DND-41 (cell line): Measurements from ENCODE around the gene P2RX2.

Experiments
- ATAC-seq: fragments of 200-7000 bp; cut with Tn5 transposase; 3 replicates; pipeline ENCODE4 v1.9.1; 2021; ENCODE audit warnings: low read depth; ENCODE audit not compliant: insufficient read depth
- DNase-seq: peaks from one replicate; pipeline ENCODE4 v3.0.0-alpha.2; 2020
- H2AFZ ChIP-seq: 2 replicates; pipeline ENCODE4 v1.6.0; 2012; ENCODE audit warnings: low read depth, low read length
- H3K27ac ChIP-seq: 2 replicates; pipeline ENCODE4 v1.5.1; 2012; ENCODE audit warnings: low read length, inconsistent platforms
- H3K27me3 ChIP-seq: fragments of 200-600 bp; sonication (generic); 2 replicates; pipeline ENCODE4 v1.6.0; 2012; ENCODE audit warnings: low read length, mild to moderate bottlenecking, inconsistent platforms; ENCODE audit not compliant: insufficient read depth, poor library complexity
- H3K36me3 ChIP-seq: 2 replicates; pipeline ENCODE4 v1.5.1; 2012; ENCODE audit warnings: low read length, inconsistent platforms; ENCODE audit not compliant: insufficient read depth
- H3K4me1 ChIP-seq: 2 replicates; pipeline ENCODE4 v1.5.1; 2012; ENCODE audit warnings: mild to moderate bottlenecking, low read length; ENCODE audit not compliant: insufficient read depth
- H3K4me2 ChIP-seq: 2 replicates; pipeline ENCODE4 v1.6.0; 2012; ENCODE audit warnings: mild to moderate bottlenecking, moderate library complexity, low read length, inconsistent platforms; ENCODE audit not compliant: insufficient read depth
- H3K4me3 ChIP-seq, 2 experiments: fragments of 200-600 bp in 1 of 2; shearing (Covaris generic) in 1 of 2; 2 replicates each; pipeline ENCODE4 v1.5.1; 2012 to 2016; ENCODE audit warnings: inconsistent platforms in 2 of 2, low read length in 2 of 2, mild to moderate bottlenecking in 2 of 2, low read depth in 1 of 2, moderate library complexity in 1 of 2
- H3K79me2 ChIP-seq: 2 replicates; pipeline ENCODE4 v1.6.0; 2012; ENCODE audit warnings: low read length, inconsistent platforms; ENCODE audit not compliant: insufficient read depth
- H3K9ac ChIP-seq: 2 replicates; pipeline ENCODE4 v1.6.0; 2012; ENCODE audit warnings: low read depth, mild to moderate bottlenecking, inconsistent platforms, low read length, moderate library complexity
- H3K9me3 ChIP-seq: 2 replicates; pipeline ENCODE4 v1.5.1; 2012; ENCODE audit warnings: low read length, moderate library complexity, mild to moderate bottlenecking, inconsistent platforms; ENCODE audit not compliant: insufficient read depth, severe bottlenecking
- H4K20me1 ChIP-seq: 2 replicates; pipeline ENCODE4 v1.6.0; 2012; ENCODE audit warnings: low read length; ENCODE audit not compliant: insufficient read depth
- EZH2 ChIP-seq: IDR thresholded peaks from 3 replicates; pipeline ENCODE4 v1.6.1; 2012; ENCODE audit warnings: borderline replicate concordance, low read depth, mild to moderate bottlenecking, moderate library complexity, low read length, inconsistent platforms; ENCODE audit not compliant: severe bottlenecking
- TF ChIP-seq, protein P1 (sequence below): IDR thresholded peaks from 2 replicates; pipeline ENCODE4 v1.5.1; 2012; ENCODE audit warnings: borderline replicate concordance, low read length, moderate library complexity, mild to moderate bottlenecking; ENCODE audit not compliant: poor library complexity, severe bottlenecking; ENCODE audit errors: extremely low read depth

P2RX2 gene

DNA sequence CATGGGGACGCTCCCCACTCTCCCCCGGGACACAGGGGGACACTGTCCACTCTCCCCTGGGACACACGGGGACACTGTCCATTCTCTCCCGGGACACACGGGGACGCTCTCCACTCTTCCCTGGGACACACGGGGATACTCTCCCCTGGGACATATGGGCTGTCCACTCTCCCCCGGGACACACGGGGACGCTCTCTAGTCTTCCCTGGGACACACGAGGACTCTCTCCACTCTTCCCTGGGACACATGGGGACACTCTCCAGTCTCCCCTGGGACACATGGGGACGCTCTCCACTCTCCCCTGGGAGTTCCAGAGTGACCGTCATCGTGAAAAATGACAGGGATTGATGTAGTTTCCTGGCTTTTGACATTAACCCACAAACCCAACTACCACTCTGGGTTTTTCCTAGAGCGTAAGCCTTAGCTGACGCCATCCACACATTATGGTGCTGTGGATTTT is 3.0 kb upstream of the P2RX2 start:
- Histone ChIP-seq H2AFZ (no peak overlapping the region), H3K4me3 (no peak overlapping the region), H3K4me1 (peaks cover 3% of the 10 kb centered on the region), H3K9me3 (peaks cover 13% of the 10 kb centered on the region), H3K27ac (no peak overlapping the region), H3K9ac (no peak overlapping the region), H3K36me3 (no peaks in the 10 kb centered on the region), H3K27me3 (no peaks in the 10 kb centered on the region), H3K79me2 (no peaks in the 10 kb centered on the region), H4K20me1 (no peaks in the 10 kb centered on the region), H3K4me2 (no peak overlapping the region)
- DNase-seq (no peak), ATAC-seq (no peak)
- TF ChIP-seq, protein P1, sequence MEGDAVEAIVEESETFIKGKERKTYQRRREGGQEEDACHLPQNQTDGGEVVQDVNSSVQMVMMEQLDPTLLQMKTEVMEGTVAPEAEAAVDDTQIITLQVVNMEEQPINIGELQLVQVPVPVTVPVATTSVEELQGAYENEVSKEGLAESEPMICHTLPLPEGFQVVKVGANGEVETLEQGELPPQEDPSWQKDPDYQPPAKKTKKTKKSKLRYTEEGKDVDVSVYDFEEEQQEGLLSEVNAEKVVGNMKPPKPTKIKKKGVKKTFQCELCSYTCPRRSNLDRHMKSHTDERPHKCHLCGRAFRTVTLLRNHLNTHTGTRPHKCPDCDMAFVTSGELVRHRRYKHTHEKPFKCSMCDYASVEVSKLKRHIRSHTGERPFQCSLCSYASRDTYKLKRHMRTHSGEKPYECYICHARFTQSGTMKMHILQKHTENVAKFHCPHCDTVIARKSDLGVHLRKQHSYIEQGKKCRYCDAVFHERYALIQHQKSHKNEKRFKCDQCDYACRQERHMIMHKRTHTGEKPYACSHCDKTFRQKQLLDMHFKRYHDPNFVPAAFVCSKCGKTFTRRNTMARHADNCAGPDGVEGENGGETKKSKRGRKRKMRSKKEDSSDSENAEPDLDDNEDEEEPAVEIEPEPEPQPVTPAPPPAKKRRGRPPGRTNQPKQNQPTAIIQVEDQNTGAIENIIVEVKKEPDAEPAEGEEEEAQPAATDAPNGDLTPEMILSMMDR, result no peak
- TF ChIP-seq EZH2, result no peak

DNA sequence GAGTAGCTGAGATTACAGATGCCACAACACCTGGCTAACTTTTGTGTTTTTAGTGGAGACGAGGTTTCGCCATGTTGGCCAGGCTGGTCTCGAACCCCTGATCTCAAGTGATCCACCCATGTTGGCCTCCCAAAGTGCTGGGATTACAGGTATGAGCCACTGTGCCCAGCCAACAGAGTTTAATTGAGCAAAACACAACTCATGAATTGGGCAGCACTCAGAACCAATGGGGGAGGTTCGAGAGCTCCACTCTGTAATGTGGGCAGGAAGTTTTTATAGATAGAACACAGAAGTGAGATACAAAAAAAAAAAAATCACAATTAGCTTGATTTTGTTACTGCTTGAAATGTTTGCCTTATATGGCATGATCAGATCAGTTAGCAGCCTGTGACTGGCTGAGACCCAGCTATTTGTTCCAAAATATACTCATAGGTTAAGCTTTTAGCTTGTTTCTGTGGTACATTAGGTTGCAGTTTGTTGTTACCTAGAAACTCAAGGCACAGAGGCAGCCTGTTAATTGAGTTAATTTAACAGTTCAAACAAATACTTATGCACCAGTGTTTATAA is 1.4 kb upstream of the P2RX2 start:
- no peak for DNase-seq

DNA sequence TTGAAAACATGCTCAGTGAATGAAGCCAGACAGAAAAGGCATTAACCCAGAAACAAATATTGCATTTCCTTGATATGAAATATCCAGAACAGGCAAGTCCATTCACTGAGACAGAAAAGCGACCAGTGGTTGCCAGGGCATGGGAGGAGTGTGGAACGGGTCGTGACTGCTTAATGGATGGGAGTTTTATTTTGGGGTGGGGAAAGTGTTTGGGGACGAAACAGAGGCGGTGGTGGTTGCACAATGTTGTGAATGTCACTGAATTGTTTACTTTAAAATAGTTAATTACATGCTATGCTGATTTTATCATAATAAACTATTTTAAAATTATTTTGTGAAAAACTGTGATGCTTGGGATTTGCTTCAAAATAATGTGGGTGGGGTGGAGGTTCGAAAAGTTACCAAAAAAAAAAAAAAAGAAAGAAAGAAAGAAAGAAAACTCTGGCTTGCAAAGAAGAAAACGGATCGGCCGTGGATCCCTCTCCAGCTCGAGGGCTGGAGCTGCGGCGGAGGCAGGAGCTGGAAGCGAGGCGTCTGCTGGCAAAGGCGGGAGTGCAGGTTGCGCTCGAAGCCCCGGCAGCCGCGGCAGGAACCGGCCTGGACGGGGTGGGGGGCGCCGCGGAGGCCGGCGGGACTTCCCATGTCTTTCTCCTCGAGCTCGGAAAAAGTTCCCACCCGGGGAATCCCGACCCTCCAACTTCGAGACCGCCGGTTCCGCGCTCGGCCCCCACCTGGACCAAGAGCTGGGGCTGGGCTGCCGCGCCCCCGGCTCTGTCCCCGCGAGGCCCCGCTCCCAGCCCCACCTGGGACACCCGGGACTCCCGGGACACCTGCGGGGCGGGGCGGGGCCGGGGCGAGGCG is 524 bp upstream of the P2RX2 start:
- peaks cover 6% of the 10 kb centered on the region; the same call in 1 of the 2 replicates for H4K20me1 ChIP-seq
- H3K9ac ChIP-seq, result no peak overlapping the region
- H3K79me2 ChIP-seq, result no peaks in the 10 kb centered on the region
- no peak for DNase-seq
- H3K27me3 ChIP-seq, result no peaks in the 10 kb centered on the region
- no peak overlapping the region for H2AFZ ChIP-seq
- peaks cover 2% of the 10 kb centered on the region; the same call in 1 of the 2 replicates for H3K36me3 ChIP-seq
- H3K9me3 ChIP-seq, result peaks cover 13% of the 10 kb centered on the region
- H3K4me2 ChIP-seq, result no peak overlapping the region
- H3K27ac ChIP-seq, result no peak overlapping the region
- no peak for ATAC-seq
- no peak overlapping the region for H3K4me3 ChIP-seq
- H3K4me1 ChIP-seq, result peaks cover 3% of the 10 kb centered on the region
- no peak for TF ChIP-seq EZH2
- TF ChIP-seq, protein P1, result no peak

More for the DNA sequence above, 1.4 kb upstream of the P2RX2 start:
- Histone ChIP-seq H3K36me3 (no peaks in the 10 kb centered on the region), H3K9ac (no peak overlapping the region), H3K4me3 (no peak overlapping the region), H3K27ac (no peak overlapping the region), H3K9me3 (peaks cover 13% of the 10 kb centered on the region), H3K79me2 (no peaks in the 10 kb centered on the region), H3K4me2 (no peak overlapping the region), H3K27me3 (no peaks in the 10 kb centered on the region), H3K4me1 (peaks cover 3% of the 10 kb centered on the region), H2AFZ (no peak overlapping the region), H4K20me1 (no peaks in the 10 kb centered on the region; the same call in 1 of the 2 replicates)
- no peak for TF ChIP-seq EZH2
- TF ChIP-seq, protein P1, result no peak
- no peak for ATAC-seq
